HG03571 (cell line): ENCODE data around the gene RGP1.

Experiments used
- ATAC-seq: cut with Tn5 transposase; IDR thresholded peaks from one replicate; pipeline ENCODE4 v1.9.1; 2021; ENCODE audit not compliant: unreplicated experiment

Gene RGP1, protein sequence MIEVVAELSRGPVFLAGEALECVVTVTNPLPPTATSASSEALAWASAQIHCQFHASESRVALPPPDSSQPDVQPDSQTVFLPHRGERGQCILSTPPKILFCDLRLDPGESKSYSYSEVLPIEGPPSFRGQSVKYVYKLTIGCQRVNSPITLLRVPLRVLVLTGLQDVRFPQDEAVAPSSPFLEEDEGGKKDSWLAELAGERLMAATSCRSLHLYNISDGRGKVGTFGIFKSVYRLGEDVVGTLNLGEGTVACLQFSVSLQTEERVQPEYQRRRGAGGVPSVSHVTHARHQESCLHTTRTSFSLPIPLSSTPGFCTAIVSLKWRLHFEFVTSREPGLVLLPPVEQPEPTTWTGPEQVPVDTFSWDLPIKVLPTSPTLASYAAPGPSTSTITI

DNA sequence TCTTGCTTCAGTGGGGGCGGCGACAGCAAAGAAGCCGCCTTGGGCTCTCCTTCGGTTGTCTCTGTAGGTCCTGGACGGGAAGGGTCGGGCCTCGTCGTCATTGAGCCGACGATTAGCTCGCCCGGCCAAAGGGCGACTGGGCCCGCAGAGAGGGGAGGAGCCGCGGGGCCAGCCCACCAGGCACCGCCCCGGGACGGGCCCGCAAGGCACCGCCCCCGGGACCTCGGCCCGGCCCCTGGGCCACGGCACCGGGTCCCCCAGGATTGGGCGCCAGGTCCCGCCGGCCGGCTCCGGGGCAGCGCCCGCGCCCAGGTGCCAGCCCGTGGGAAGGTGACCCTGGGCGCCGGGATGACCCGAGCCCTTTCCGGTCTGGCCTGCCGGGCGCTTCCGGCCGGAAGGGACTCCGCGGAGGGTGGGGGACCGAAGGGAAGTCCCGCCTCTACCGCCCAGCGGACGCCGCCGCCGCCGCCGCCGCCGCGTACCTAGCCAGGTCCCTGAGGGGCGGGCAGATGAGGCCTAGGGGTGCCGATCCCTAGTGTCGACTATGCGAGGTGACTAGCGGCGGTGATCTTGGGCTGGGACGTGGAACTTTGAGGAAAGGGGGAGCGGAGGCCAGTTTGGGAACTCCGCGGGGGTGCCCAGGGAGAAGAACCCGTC is at the start of gene RGP1, which contains the start of gene GBA2:
Gene RGP1 (plus strand): TSS at position 430 of the 657 bp plus-strand sequence. CDS start 469 bp downstream, outside the sequence.
Gene GBA2 (minus strand): TSS at position 371 of the 657 bp plus-strand sequence. CDS start 524 bp downstream, outside the sequence.
- ATAC-seq = peak; percentile 72

DNA sequence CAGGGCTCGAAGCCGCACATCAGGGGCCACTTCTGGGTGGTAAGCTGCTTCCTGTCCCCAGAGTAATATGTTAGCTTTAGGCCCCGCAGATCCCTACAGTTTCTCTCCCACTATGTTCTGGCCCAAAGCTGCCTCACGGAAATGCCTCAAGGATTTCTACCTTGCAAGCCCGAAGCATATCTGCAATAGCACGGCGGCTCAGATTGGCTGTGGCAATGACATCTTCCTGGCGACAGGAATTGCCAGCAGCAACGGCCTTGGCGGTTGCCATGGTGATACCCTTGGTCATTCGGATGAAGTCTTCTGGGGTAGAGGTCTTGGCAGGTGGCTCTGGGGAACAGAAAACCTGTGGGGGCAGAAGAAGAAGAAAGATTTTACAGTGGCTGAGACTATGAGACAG is 49.1 kb upstream of the RGP1 start:
- no peak for ATAC-seq

DNA sequence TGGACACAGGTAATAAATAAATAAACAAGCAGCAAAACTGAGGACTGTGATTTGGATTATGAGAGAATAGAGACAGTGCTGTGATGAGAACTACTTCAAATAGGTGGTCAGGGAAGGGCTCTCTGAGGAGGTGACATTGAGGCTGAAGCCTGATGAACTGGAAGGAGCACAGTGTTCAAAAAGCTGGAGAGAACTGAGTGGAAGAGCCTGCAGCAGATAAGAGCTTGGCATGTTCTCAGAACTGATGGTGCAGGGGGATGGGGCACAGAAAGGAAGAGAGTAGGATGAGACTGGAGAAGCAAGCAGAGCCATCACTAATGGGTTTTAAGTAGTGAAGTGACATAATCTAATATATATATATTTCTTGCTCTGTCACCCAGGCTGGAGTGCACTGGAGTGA is 48.1 kb upstream of the RGP1 start:
- ATAC-seq = no peak

DNA sequence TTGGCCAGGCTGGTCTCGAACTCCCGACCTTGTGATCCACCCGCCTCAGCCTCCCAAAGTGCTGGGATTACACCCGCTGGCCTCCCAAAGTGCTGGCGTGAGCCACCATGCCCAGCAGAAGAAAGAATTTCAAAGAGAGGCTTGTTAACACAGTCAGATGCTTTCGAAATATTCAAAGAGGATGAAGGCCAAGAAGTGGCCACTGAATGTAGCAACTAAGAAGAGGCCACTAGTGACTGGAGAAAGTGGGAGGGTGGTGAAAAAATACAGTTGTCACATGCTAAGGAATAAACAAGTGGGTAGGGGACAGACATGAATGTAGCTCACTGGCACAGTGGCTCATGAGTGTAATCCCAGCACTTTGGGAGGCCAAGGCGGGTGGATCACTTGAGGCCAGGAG is 46.4 kb upstream of the RGP1 start:
- no peak for ATAC-seq

DNA sequence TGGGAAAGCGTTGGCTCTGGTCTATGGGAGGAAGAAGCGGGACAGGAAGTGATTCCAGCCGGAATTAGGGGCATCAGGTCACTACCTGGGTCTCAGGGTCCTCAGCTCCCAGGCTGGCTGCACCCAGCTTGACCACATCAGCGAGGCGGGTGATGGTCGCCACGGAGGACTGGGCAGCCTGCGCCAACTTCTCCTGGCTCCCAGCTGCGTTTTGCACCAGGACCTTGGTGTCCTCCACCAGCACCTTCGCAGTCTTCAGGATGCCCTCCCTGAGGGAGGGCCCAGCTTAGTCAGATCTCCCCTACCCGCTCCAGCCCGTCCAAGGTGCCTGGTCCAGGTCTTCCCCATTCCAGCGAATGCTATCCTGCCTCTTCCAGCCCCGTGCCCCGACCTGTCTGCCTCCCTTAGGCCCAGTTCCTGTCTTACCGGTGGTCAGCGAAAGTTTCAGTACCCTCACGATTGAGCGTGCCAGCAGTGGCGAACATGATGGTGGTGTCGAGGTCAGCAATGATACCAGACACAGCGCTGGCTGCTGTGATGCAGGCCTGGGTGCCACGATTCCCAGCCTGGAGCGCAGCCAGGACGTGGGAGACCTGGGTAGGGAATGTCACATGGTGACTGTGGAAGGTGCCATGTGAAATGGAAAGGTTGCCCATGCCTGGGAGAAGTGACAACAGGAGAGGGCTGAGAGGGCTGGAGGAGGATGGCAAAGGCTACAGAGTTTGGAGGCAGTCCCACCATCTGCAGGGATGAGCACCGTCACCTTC is 45.0 kb upstream of the RGP1 start:
- ATAC-seq = no peak

DNA sequence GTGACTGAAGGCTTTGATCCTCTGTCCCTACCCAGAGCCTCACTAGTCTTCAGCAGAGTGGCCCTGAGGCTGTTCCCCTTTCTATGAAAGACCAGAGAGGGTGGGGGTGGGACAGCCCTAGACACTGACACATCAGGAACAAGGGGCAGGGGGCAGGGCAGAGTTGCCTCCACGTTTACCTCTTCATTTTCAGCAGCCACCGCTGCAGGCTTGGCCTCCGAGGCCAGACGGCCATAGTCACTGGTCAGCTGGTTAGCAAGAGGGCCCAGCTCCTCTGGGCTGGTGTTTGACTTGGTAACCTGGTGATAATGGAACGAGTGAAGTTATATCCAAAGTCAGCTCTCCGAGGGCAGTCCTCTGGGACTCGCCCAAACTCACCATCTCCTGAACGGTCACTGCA is 43.7 kb upstream of the RGP1 start:
- ATAC-seq = no peak

DNA sequence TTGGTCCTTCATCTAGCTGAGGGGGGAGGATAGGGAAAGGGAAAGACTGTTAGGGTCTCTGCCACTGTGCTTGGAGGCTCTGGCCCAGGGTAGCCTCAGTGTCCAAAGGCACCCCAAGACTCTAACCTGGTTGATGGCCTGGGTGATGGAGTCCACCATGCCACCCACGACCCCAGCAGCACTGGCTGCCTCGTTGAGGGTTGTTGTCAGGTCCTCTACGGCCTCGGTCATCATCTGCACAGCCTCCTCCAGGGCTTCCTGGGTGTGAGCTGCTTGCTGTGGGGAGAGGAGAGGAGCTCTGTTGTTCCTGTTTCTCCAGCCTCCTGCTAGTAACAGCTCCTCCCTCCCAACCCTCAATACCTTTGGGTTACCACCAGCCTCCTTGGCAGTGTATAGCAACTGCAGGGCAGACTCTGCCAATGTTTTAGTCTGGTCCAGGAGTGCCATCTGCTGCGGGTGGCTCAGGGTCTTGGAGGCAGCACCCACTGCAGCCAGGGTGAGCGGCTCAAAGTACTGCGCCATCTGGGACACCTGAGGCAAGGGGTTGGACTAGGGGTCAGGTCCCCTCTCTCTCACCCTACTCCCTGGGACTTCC is 43.2 kb upstream of the RGP1 start:
- ATAC-seq = no peak

DNA sequence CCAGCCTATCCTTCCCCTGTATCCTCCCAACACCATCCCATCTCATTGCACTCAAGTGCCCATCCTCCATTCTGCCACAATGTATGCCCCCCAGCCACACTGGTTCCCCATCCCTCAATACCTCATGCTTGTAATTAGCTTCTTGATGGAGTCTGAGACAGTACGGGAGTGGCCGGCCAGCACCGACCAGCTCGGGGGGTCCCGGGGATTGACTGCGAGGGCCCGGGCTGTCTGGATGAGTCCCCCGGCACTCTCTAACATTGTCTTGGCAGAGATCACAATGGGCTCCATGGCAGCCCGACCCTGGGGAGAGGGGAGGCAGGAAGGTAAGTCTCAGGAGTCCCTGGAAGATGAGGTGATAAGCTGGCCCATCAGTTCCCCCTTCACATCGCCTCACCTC is 42.1 kb upstream of the RGP1 start:
- ATAC-seq = no peak

DNA sequence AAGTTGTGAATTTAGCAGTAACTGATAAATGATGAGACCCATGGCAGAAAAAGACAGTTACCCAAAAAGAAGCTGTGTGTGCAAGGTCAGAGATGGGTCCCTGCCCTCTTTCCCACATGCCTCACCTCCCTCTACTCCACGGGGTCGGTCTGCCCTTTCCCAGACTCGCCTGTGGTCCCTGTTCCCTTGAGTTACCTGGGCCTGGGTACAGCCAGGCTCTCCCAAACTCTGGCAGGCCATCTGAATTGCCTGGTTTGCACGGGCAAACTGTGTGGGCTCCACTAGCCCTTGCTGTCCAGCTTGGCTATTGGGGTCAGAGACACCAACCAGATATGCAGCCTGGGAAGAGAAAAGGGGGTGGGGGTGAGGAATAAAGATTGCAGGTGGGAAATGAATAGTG is 40.9 kb upstream of the RGP1 start:
- no peak for ATAC-seq

DNA sequence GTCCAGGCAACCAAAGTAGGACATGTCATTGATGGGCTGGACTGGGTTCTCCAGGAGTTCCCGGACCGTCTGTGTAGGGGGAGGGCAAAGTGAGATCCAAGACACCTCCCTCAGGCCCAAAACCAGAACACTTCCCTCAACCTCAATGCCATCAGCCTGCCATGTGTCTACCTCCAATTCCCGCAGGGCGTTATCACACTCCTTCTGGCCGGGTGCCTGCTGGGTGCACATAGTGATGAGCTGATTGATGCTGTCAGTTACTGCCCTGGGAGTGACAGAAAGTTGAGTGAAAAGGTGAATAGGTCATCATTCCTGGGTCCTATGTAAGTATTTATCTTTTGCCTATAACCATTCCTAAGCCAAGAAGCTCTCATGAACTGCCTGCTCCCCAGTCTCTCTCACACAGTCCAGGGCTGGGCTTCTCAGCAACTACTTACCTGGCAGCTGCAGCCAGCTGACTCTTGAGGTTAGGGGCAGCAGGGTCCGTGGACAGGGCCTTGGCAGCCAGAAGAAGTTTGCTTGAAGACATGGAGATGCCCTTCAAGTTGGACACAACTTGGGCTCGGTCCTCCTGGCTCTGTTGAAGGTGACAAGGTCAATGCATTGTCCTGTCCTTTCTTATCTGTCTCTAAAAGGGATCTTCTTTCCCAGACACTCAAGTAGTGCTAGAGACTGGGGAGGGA is 38.1 kb upstream of the RGP1 start:
- ATAC-seq = no peak

DNA sequence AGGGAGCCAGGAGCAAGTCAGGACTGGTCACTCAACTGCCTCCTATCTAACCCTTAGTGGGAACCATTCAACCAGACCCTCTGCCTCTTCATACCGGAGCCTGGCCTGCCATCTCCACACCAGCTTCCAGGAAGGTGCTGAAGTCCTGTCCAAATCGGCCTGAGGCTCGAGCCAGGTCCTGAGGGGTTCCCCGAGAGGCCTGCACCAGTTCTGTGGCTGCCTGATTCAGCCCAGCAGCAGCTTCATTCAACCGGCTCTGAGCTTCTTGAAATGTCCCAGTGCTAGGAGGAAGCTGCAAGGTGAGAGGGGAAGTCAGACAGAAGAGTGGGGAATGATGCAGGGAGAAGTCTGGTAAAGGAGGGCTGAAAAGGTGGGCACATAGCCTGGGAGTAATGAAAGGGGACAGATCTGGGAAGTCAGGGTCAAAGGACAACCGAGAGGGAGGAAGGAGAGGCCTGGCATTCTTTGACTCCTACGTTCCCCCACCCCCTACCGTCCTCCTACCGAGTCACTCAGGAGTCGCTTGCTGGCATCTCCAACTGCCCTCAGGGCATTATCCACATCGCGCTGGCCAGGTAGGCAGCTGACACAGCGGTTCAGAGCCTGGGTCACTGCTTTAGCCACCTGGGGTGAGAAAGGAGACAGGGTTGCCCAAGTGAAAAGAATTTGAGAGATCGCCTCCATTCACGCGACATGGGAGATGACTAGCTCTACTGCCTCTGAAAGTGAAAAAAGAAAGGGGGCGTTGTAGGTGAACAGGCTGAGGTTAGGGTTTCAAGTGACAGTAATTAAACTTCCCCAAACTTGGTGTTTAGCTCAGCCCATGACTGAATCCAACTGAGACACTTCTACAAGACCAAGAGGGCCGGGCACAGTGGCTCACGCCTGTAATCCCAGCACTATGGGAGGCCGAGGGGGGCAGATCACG is 37.3 kb upstream of the RGP1 start:
- no peak for ATAC-seq

DNA sequence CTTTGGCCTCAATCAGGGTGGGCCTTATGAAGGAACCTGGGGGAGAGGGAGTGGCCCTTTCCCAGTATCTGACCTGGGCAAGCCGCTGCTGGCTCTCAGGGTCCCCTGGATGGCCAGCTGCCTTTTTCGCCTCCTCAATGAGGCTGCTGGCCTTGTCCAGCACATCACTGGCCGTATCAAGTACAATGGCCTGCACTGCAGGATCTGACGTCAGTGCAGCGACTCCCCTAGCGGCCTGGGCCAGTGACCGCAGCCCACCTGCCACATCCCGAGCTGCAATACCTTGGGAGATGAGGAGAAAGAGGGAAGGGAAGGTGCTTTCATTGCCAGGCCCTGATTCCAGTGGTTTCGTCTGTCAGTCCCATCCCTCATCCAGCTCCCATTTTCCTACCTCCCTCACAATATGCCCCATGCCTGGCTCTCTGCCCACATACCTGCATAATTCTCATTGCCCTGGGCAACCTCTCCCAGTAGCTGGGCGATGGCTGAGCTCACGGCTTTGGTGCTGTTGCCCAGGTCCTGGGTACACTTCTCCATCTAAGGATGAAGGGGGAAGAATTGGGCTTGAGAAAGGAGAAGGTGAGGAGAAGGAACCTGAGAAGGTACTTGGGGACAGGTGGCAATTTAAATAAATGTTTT is 36.2 kb upstream of the RGP1 start:
- ATAC-seq = no peak

DNA sequence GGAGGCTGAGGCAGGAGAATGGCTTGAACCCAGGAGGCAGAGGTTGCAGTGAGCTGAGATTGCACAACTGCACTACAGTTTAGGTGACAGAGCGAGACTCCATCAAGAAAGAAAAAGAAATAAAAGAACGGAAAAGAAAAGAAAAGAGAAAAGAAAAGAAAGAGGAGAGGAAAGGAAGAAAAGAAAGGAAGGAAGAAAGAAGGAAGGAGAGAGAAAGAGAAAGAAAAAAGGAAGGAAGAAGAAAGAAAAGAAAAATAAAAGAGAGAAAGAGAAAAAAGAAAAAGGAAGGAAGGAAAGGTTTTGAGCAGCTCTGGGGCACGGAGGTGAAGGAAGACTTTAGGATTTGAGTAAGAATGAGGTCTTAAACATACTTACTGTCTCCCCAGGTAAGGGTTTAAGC is 35.5 kb upstream of the RGP1 start:
- no peak for ATAC-seq

DNA sequence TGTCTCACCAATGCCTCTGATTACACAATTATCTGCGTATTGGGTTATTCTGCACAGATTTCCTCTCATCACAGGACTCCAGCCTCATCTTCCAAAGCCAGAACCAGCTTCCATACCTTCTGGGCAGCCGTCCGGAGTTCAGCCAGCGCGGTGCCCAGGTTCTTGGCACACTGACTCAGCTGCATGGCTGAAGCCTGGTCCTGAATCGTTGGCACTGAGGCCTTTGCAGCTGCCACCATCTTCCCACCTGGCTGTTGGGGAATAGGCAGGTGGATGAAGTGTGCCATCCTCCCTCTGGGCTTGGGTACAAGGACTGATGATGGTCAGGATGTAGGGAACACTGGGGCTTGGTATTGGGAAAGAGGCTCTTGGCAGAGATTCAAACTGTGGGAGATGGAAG is 35.0 kb upstream of the RGP1 start:
- no peak for ATAC-seq

DNA sequence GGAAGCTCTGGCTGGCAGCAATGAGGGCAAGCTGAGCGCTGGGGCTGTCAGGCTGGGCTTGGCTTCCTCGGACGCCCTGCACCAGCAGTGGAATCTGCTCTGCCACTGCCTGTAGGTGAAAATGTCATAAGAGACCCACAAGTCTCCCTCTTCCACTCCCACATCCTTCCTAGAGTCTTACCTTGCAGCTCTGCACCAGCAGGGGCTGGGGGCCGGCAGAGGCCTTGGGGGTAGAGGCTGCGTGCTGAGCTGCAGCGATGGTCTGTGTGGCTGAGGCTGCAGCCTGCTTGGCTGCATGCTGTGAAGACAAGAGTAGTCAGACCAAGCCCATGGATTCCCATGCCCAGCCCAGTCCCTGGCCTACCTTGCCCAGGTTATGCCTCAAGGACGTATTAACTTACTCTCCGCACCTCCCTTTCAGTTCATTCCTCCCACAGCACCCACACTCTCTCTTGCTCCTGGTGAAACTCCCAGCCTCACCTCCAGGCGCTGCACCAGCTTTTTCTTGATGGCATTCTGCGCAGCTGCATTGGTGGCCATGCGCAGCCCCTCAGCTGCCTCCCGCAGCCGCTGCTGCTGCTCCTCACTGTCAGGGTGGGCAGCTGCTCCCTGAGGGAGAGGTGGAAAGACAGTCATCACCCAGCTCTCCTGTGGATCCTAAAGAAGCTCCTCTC is 34.4 kb upstream of the RGP1 start:
- ATAC-seq = no peak

DNA sequence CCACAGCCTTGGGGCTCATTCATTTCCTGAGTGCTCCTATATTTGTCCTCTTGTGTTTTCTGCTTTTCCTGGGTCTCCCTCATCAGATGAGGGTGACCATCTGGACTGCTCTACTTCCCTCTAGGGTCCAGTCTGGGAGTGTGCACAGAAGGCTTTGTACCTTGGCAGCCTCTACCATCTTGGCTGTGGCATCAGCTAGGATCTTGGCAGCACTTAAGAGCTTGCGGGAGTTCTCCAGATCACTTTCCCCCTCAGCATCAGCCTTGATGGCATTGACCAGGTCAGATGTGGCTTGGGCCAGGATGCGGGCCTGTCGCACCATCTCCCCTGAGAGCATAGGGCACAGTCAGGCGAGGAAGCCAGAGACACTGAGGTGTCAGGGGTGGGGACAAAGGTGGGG is 32.9 kb upstream of the RGP1 start:
- ATAC-seq = no peak

DNA sequence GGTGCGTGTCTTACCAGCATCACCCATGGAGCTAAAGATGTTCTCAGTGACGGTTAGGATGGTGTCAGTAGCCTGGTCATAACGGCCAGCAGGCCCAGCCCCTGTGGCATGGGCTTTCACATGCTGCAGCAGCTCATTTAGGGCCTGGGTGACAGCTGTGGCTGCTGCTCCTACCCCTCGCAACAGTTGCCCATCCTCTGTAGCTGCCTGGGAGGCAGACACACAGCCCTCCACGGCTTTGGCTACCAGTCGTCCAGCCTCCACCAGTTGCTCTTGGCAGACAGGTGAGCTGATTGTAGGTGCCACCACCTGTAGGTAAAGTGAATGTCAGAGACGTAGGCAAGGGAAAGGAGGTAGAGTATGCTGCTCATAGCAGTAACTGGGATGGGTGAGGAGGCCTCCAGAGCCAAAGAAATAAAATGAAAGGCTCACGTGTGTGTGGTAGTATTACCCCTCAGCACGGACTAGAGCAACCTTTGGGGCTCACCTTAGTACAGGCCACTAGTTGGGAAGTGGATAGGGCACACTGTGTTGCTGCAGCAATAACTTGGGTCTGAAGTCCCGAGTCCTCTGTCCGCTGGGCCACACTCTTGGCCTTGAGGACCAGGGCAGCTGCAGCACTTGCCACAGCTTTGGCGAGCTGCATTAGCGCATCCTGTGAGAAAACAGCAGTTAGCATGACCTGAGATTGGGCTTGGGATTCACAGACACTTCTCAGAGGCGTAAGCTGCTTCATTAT is 31.8 kb upstream of the RGP1 start:
- no peak for ATAC-seq
